HL-60 (cell line): ENCODE results near the gene LUC7L.
"Not testable (repeated sequence)": the region's sequence is repeated elsewhere in the genome, so short reads cannot be mapped to it uniquely, and the experiment has no call there.

ENCODE experiments used
- CTCF ChIP-seq: IDR thresholded peaks from one replicate; pipeline ENCODE4 v1.5.1; 2011; ENCODE audit warnings: low read length, control low read depth, inconsistent platforms; ENCODE audit not compliant: insufficient read depth
- GABPA ChIP-seq: IDR thresholded peaks from 2 replicates; pipeline ENCODE4 v1.6.1; 2012; ENCODE audit warnings: low read depth
- POLR2AphosphoS5 ChIP-seq: IDR thresholded peaks from 2 replicates; pipeline ENCODE4 v1.6.1; 2012; ENCODE audit warnings: low read depth
- REST ChIP-seq: IDR thresholded peaks from 2 replicates; pipeline ENCODE4 v1.6.1; 2012; ENCODE audit warnings: low read depth; ENCODE audit not compliant: insufficient replicate concordance
- SPI1 ChIP-seq: IDR thresholded peaks from 2 replicates; pipeline ENCODE4 v1.6.1; 2012; ENCODE audit warnings: low read depth, mild to moderate bottlenecking, borderline replicate concordance

- not testable (repeated sequence) for TF ChIP-seq REST, GABPA, CTCF, POLR2AphosphoS5, SPI1
Measured at GRCh38 chr16:211631-212180, 17.5 kb downstream of the LUC7L start.
